WTC11 (cell line): ENCODE results near the gene SELENOH. TPM values are rescaled to one million over a fixed set of nuclear protein-coding genes. Genes with fewer than 3 reads are reported as not detected.
"Not testable (repeated sequence)": the region's sequence is repeated elsewhere in the genome, so short reads cannot be mapped to it uniquely, and the experiment has no call there.

Experiments used
- ATAC-seq: fragments of 200-7000 bp; cut with Tn5 transposase; 2 replicates; pipeline ENCODE4 v1.10.0; 2021; ENCODE audit warnings: mild to moderate bottlenecking, moderate library complexity
- CTCF ChIA-PET: fragments of 300-600 bp; sonication (Branson Sonifier 250); formaldehyde crosslinking; loops from one replicate; lab custom pipeline; 2021; ENCODE audit warnings: antibody characterized with exemption; lab: Charles Lee
- POLR2A ChIA-PET: fragments of 350-600 bp; sonication (Branson Sonifier 250); formaldehyde crosslinking; loops from one replicate; lab custom pipeline; 2021; ENCODE audit warnings: antibody characterized with exemption; lab: Charles Lee
- DNase-seq: peaks from one replicate; pipeline ENCODE4 v3.0.0; 2021; ENCODE audit warnings: low spot score
- H3K27ac Mint-ChIP-seq: 2 replicates; pipeline ENCODE4 v1.8.0; 2021; ENCODE audit warnings: mixed read lengths
- H3K27me3 Mint-ChIP-seq: 2 replicates; pipeline ENCODE4 v1.8.0; 2021; ENCODE audit warnings: low read depth, mild to moderate bottlenecking, moderate library complexity, mixed read lengths
- H3K36me3 Mint-ChIP-seq: 2 replicates; pipeline ENCODE4 v1.8.0; 2021; ENCODE audit warnings: mixed read lengths
- H3K4me1 Mint-ChIP-seq: 2 replicates; pipeline ENCODE4 v1.8.0; 2022; ENCODE audit warnings: mixed read lengths
- H3K4me3 Mint-ChIP-seq: 2 replicates; pipeline ENCODE4 v1.8.0; 2021; ENCODE audit warnings: mild to moderate bottlenecking, moderate library complexity, mixed read lengths
- H3K9me3 Mint-ChIP-seq: 2 replicates; pipeline ENCODE4 v1.8.0; 2021; ENCODE audit warnings: mixed read lengths
- ETV6 ChIP-seq: sonication (generic); formaldehyde crosslinking; IDR thresholded peaks from 2 replicates; pipeline ENCODE4 v1.8.1; 2022; ENCODE audit warnings: mild to moderate bottlenecking, missing genetic modification reagents
- GTF2I ChIP-seq: fragments of 250-450 bp; sonication (Bioruptor Pico); conservative IDR thresholded peaks from 2 replicates; pipeline ENCODE4 v1.4.0; 2021; ENCODE audit warnings: mild to moderate bottlenecking
- HMGA2 ChIP-seq: fragments of 250-450 bp; sonication (Bioruptor Pico); IDR thresholded peaks from 2 replicates; pipeline ENCODE4 v1.4.0; 2021; ENCODE audit warnings: mild to moderate bottlenecking, moderate library complexity
- IRF2 ChIP-seq: sonication (generic); formaldehyde crosslinking; IDR thresholded peaks from 2 replicates; pipeline ENCODE4 v1.8.0; 2022; ENCODE audit warnings: low read depth, missing genetic modification reagents, borderline replicate concordance
- JUN ChIP-seq: sonication (generic); formaldehyde crosslinking; IDR thresholded peaks from 2 replicates; pipeline ENCODE4 v1.8.0; 2023; ENCODE audit warnings: mild to moderate bottlenecking, missing genetic modification reagents
- TEAD4 ChIP-seq: sonication (generic); formaldehyde crosslinking; IDR thresholded peaks from 2 replicates; pipeline ENCODE4 v1.8.0; 2022; ENCODE audit warnings: mild to moderate bottlenecking, missing genetic modification reagents
- TP53 ChIP-seq: sonication (generic); formaldehyde crosslinking; IDR thresholded peaks from 2 replicates; pipeline ENCODE4 v1.8.1; 2023; ENCODE audit warnings: mild to moderate bottlenecking, missing genetic modification reagents
- ZNF138 ChIP-seq: sonication (generic); formaldehyde crosslinking; conservative IDR thresholded peaks from 2 replicates; pipeline ENCODE4 v1.8.1; 2022; ENCODE audit warnings: mild to moderate bottlenecking, moderate library complexity, missing genetic modification reagents
- ZNF317 ChIP-seq: sonication (generic); formaldehyde crosslinking; IDR thresholded peaks from 2 replicates; pipeline ENCODE4 v1.8.1; 2023; ENCODE audit warnings: low read depth, mild to moderate bottlenecking, moderate library complexity, missing genetic modification reagents, borderline replicate concordance
- ZNF396 ChIP-seq: fragments of 250-450 bp; sonication (Bioruptor Pico); IDR thresholded peaks from 2 replicates; pipeline ENCODE4 v1.8.0; 2021; ENCODE audit warnings: mild to moderate bottlenecking, moderate library complexity, borderline replicate concordance
- total RNA-seq: library from RNA; stranded (reverse); gene quantifications from 3 replicates; pipeline ENCODE4 v1.2.3, GENCODE V29; 2021
- TF ChIP-seq, protein P1 (sequence below): sonication (generic); formaldehyde crosslinking; IDR thresholded peaks from 2 replicates; pipeline ENCODE4 v1.8.0; 2023; ENCODE audit warnings: missing genetic modification reagents
- TF ChIP-seq, protein P2 (sequence below): sonication (generic); formaldehyde crosslinking; IDR thresholded peaks from 2 replicates; pipeline ENCODE4 v1.8.1; 2023; ENCODE audit warnings: mild to moderate bottlenecking, missing genetic modification reagents, moderate library complexity
- TF ChIP-seq, protein P3 (sequence below): sonication (generic); formaldehyde crosslinking; IDR thresholded peaks from 2 replicates; pipeline ENCODE4 v1.8.0; 2022; ENCODE audit warnings: missing genetic modification reagents
- TF ChIP-seq, protein P4 (sequence below): sonication (generic); formaldehyde crosslinking; IDR thresholded peaks from 2 replicates; pipeline ENCODE4 v1.8.0; 2022; ENCODE audit warnings: mild to moderate bottlenecking, missing genetic modification reagents

The SELENOH gene
- total RNA-seq, 1 experiment from 2014 or later = 251 TPM

DNA sequence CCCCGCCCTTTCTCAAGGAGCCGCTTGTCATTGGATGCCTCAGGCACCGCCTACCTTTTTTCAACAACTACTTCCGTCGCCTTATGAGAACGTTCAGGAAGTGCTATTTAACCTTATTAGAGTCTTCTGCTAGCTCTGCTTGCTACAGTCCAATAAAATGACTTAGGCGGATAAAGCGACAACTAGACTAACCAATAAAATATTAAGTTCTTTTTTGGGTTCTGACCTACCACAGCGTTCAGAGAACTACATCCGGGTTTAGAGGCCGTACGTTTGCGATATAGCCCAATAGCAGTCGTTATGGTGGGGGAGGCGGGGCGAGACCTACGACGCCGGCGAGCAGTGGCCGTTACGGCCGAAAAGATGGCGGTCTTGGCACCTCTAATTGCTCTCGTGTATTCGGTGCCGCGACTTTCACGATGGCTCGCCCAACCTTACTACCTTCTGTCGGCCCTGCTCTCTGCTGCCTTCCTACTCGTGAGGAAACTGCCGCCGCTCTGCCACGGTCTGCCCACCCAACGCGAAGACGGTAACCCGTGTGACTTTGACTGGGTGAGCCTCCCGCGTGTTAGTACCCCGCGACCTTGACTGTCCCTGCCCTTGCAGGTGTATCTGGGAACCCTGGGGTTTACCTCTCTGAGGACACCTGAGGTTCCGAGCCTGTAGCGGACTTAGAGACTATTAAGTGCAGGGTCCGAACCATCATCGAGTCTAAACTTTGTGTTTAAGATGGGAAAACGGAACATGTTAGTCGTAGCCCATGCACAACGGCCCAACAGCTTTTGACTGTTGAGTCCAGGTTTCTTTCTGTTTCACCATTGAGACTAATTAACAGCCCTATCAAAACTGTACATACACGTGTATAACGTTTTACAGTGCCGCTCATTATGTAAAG, 28.8 kb upstream of the SELENOH start, which contains the start of gene TMX2 (continued):
- no peak for TF ChIP-seq TEAD4 (CRISPR knock-in tag)
- TF ChIP-seq, protein P1, sequence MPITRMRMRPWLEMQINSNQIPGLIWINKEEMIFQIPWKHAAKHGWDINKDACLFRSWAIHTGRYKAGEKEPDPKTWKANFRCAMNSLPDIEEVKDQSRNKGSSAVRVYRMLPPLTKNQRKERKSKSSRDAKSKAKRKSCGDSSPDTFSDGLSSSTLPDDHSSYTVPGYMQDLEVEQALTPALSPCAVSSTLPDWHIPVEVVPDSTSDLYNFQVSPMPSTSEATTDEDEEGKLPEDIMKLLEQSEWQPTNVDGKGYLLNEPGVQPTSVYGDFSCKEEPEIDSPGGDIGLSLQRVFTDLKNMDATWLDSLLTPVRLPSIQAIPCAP (CRISPR knock-in tag) = 0 out of 2 replicates have a peak, but pooled peaks have one; percentile 25
- TF ChIP-seq HMGA2 (CRISPR knock-in tag) = no peak
- TF ChIP-seq ZNF317 (CRISPR knock-in tag) = no peak
- no peak for TF ChIP-seq ZNF396 (CRISPR knock-in tag)
- TF ChIP-seq, protein P2, sequence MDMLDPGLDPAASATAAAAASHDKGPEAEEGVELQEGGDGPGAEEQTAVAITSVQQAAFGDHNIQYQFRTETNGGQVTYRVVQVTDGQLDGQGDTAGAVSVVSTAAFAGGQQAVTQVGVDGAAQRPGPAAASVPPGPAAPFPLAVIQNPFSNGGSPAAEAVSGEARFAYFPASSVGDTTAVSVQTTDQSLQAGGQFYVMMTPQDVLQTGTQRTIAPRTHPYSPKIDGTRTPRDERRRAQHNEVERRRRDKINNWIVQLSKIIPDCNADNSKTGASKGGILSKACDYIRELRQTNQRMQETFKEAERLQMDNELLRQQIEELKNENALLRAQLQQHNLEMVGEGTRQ (CRISPR knock-in tag) = no peak
- TF ChIP-seq ETV6 (CRISPR knock-in tag) = peak; percentile 73; the same call in 1 of the 2 replicates
- TF ChIP-seq, protein P3, sequence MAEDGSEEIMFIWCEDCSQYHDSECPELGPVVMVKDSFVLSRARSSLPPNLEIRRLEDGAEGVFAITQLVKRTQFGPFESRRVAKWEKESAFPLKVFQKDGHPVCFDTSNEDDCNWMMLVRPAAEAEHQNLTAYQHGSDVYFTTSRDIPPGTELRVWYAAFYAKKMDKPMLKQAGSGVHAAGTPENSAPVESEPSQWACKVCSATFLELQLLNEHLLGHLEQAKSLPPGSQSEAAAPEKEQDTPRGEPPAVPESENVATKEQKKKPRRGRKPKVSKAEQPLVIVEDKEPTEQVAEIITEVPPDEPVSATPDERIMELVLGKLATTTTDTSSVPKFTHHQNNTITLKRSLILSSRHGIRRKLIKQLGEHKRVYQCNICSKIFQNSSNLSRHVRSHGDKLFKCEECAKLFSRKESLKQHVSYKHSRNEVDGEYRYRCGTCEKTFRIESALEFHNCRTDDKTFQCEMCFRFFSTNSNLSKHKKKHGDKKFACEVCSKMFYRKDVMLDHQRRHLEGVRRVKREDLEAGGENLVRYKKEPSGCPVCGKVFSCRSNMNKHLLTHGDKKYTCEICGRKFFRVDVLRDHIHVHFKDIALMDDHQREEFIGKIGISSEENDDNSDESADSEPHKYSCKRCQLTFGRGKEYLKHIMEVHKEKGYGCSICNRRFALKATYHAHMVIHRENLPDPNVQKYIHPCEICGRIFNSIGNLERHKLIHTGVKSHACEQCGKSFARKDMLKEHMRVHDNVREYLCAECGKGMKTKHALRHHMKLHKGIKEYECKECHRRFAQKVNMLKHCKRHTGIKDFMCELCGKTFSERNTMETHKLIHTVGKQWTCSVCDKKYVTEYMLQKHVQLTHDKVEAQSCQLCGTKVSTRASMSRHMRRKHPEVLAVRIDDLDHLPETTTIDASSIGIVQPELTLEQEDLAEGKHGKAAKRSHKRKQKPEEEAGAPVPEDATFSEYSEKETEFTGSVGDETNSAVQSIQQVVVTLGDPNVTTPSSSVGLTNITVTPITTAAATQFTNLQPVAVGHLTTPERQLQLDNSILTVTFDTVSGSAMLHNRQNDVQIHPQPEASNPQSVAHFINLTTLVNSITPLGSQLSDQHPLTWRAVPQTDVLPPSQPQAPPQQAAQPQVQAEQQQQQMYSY (CRISPR knock-in tag) = 0 out of 2 replicates have a peak, but pooled peaks have one; percentile 25
- TF ChIP-seq TP53 (CRISPR knock-in tag) = no peak
- TF ChIP-seq, protein P4, sequence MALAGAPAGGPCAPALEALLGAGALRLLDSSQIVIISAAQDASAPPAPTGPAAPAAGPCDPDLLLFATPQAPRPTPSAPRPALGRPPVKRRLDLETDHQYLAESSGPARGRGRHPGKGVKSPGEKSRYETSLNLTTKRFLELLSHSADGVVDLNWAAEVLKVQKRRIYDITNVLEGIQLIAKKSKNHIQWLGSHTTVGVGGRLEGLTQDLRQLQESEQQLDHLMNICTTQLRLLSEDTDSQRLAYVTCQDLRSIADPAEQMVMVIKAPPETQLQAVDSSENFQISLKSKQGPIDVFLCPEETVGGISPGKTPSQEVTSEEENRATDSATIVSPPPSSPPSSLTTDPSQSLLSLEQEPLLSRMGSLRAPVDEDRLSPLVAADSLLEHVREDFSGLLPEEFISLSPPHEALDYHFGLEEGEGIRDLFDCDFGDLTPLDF = no peak
- TF ChIP-seq GTF2I (CRISPR knock-in tag) = no peak
- no peak for TF ChIP-seq IRF2 (CRISPR knock-in tag)
- TF ChIP-seq ZNF138 = no peak

DNA sequence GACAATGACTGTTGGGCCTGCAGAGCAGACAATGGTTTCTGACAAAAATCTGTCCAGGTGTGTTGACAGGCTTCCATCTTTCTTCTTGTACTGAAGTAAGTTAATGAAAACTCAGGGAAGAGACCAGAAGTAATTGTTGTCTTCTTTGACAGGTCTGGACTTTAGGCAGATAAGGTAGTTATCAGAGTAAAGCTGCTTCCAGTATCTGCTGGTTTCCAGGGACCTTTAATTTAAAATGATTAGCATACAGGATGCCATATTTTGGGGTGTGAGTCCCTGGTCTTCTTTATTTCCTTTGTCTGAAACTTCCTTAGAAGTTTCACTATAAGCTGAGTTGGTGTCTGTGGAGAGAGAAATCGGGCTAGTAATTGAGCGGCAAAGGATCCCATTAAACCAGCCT, 27.5 kb upstream of the SELENOH start:
- TF ChIP-seq JUN = no peak
- POLR2A ChIA-PET = interaction anchor here (0.5 kb wide), 1 partner anchor 10 kb away, joined by 3 read pairs; no protein-coding TSS in a partner anchor
- no peaks in the 10 kb centered on the region for H3K27me3 Mint-ChIP-seq
- ATAC-seq (no peak), DNase-seq (no peak)
- H3K36me3 Mint-ChIP-seq = peaks cover 35% of the 10 kb centered on the region
- H3K4me3 Mint-ChIP-seq = peak overlapping the region; percentile 100
- peaks cover 7% of the 10 kb centered on the region for H3K9me3 Mint-ChIP-seq
- CTCF ChIA-PET = interaction anchor here (1.4 to 4.2 kb wide), 2 partner anchors 14 to 87 kb away, joined by 4 to 31 read pairs; no protein-coding TSS in a partner anchor
- H3K27ac Mint-ChIP-seq = peak overlapping the region; percentile 99; the same call in 1 of the 2 replicates
- H3K4me1 Mint-ChIP-seq = peaks cover 26% of the 10 kb centered on the region

DNA sequence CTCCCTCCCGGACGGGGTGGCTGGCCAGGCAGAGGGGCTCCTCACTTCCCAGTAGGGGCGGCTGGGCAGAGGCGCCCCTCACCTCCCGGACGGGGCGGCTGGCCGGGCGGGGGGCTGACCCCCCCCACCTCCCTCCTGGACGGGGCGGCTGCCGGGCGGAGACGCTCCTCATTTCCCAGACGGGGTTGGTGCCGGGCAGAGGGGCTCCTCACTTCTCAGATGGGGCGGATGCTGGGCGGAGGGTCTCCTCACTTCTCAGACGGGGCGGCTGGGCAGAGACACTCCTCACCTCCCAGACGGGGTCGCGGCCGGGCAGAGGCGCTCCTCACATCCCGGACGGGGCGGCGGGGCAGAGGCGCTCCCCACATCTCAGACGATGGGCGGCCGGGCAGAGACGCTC, 24.6 kb upstream of the SELENOH start:
- Mint-ChIP-seq H3K36me3 (peaks cover 44% of the 10 kb centered on the region), H3K4me1 (peaks cover 12% of the 10 kb centered on the region)
- ATAC-seq, H3K4me3 Mint-ChIP-seq, CTCF ChIA-PET, H3K9me3 Mint-ChIP-seq, POLR2A ChIA-PET, DNase-seq, H3K27me3 Mint-ChIP-seq, H3K27ac Mint-ChIP-seq: not testable (repeated sequence)
